H1 (cell line): Measurements from ENCODE around the gene COG3. TPM values are rescaled to one million over a fixed set of nuclear protein-coding genes. Genes with fewer than 3 reads are reported as not detected.

Experiments used
- CTCF ChIA-PET: fragments of 300-600 bp; sonication (Branson Sonifier 250); formaldehyde crosslinking; loops from one replicate; lab custom pipeline; 2021; ENCODE audit not compliant: partially characterized antibody; lab: Charles Lee
- POLR2A ChIA-PET: fragments of 300-600 bp; sonication (Branson Sonifier 250); formaldehyde crosslinking; loops from one replicate; lab custom pipeline; 2021; ENCODE audit warnings: inconsistent platforms; ENCODE audit not compliant: partially characterized antibody; lab: Charles Lee
- DNase-seq, 2 experiments: peaks; one replicate each; pipeline versions ENCODE4 v3.0.0 to v3.0.0-alpha.2; 2010 to 2022; ENCODE audit warnings: low spot score in 2 of 2, low read depth in 1 of 2, mixed read lengths in 1 of 2
- FAIRE-seq: peaks from 2 replicates; lab custom pipeline; 2011; peaks lifted over from hg19 to GRCh38; lab: Jason Lieb, UNC
- H2AFZ ChIP-seq: 2 replicates; pipeline ENCODE4 v1.8.1; 2012; ENCODE audit warnings: low read length, inconsistent platforms
- H2AK5ac ChIP-seq: 2 replicates; pipeline ENCODE4 v1.6.1; 2013; ENCODE audit warnings: low read depth, low read length
- H2BK120ac ChIP-seq: replicated peaks from 2 replicates; pipeline ENCODE3; 2013; ENCODE audit warnings: low read depth, low read length, inconsistent platforms
- H2BK12ac ChIP-seq: 2 replicates; pipeline ENCODE4 v1.6.1; 2013; ENCODE audit warnings: low read depth, low read length
- H2BK15ac ChIP-seq: 2 replicates; pipeline ENCODE4 v1.6.1; 2013; ENCODE audit warnings: low read length
- H2BK20ac ChIP-seq: 2 replicates; pipeline ENCODE4 v1.6.1; 2013; ENCODE audit warnings: low read length
- H2BK5ac ChIP-seq: 2 replicates; pipeline ENCODE4 v1.6.1; 2013; ENCODE audit warnings: low read depth, low read length
- H3K14ac ChIP-seq: 2 replicates; pipeline ENCODE4 v1.6.1; 2013; ENCODE audit warnings: inconsistent platforms; ENCODE audit not compliant: insufficient read length
- H3K18ac ChIP-seq: 2 replicates; pipeline ENCODE4 v1.6.1; 2013; ENCODE audit warnings: low read length; ENCODE audit errors: extremely low read depth
- H3K23ac ChIP-seq: 2 replicates; pipeline ENCODE4 v1.6.1; 2013; ENCODE audit warnings: inconsistent platforms; ENCODE audit not compliant: insufficient read length
- H3K23me2 ChIP-seq: 2 replicates; pipeline ENCODE4 v1.6.1; 2013; ENCODE audit warnings: low read depth, low read length
- H3K27ac ChIP-seq: 2 replicates; pipeline ENCODE4 v1.6.1; 2011; ENCODE audit warnings: low read depth, low read length, inconsistent platforms
- H3K27me3 ChIP-seq, 4 experiments: replicated peaks in 1 of 4; 1 replicate in 1 of 4; 2 replicates in 3 of 4; pipeline versions ENCODE4 v1.6.1 to v1.8.1; 2011 to 2013; ENCODE audit warnings: low read length in 3 of 4, mild to moderate bottlenecking in 3 of 4, inconsistent platforms in 2 of 4, mixed read lengths in 2 of 4, moderate library complexity in 1 of 4; ENCODE audit not compliant: control insufficient read depth in 3 of 4, insufficient read depth in 3 of 4; ENCODE audit errors: extremely low read depth in 1 of 4
- H3K36me3 ChIP-seq, 4 experiments: 2 replicates each; pipeline versions ENCODE4 v1.6.1 to v1.8.1; 2011 to 2013; ENCODE audit warnings: mild to moderate bottlenecking in 4 of 4, low read length in 3 of 4, moderate library complexity in 2 of 4, control low read depth in 1 of 4, inconsistent platforms in 1 of 4; ENCODE audit not compliant: insufficient read depth in 4 of 4, control insufficient read depth in 2 of 4
- H3K4ac ChIP-seq: replicated peaks from 2 replicates; pipeline ENCODE3; 2013; ENCODE audit warnings: low read length, low read depth, mixed read lengths, inconsistent platforms; ENCODE audit not compliant: insufficient read length
- H3K4me1 ChIP-seq, 4 experiments: replicated peaks in 1 of 4; 1 replicate in 1 of 4; 2 replicates in 3 of 4; pipeline versions ENCODE4 v1.6.1 to v1.8.1; 2011 to 2013; ENCODE audit warnings: low read length in 3 of 4, inconsistent platforms in 2 of 4, mixed read lengths in 1 of 4; ENCODE audit not compliant: insufficient read depth in 4 of 4, control insufficient read depth in 3 of 4
- H3K4me2 ChIP-seq, 2 experiments: 2 replicates each; pipeline versions ENCODE4 v1.6.1 to v1.8.1; 2011 to 2013; ENCODE audit warnings: low read depth in 2 of 2, low read length in 2 of 2, control low read depth in 1 of 2, inconsistent platforms in 1 of 2, mild to moderate bottlenecking in 1 of 2; ENCODE audit not compliant: insufficient read depth in 1 of 2
- H3K4me3 ChIP-seq, 4 experiments: fragments of 200-600, 300-600 bp in 1 of 4; sonication (generic), shearing (Covaris generic), sonication (Bioruptor Twin) in 1 of 4; 2 replicates each; pipeline versions ENCODE4 v1.5.1 to v1.8.1; 2011 to 2016; ENCODE audit warnings: low read length in 4 of 4, low read depth in 3 of 4, control low read depth in 2 of 4, inconsistent platforms in 2 of 4, mild to moderate bottlenecking in 2 of 4, mixed read lengths in 1 of 4, moderate library complexity in 1 of 4; ENCODE audit not compliant: insufficient read depth in 2 of 4; ENCODE audit errors: extremely low read depth in 1 of 4
- H3K56ac ChIP-seq: replicated peaks from 2 replicates; pipeline ENCODE3; 2013; ENCODE audit warnings: low read depth, mild to moderate bottlenecking, mixed read lengths, low read length, inconsistent platforms; ENCODE audit not compliant: insufficient read length
- H3K79me1 ChIP-seq: 2 replicates; pipeline ENCODE4 v1.6.1; 2013; ENCODE audit warnings: low read depth, low read length, control low read depth
- H3K79me2 ChIP-seq, 2 experiments: 2 replicates each; pipeline versions ENCODE4 v1.6.1 to v1.8.1; 2012 to 2013; ENCODE audit warnings: low read length in 2 of 2, mild to moderate bottlenecking in 2 of 2, inconsistent platforms in 1 of 2; ENCODE audit not compliant: insufficient read depth in 2 of 2, control insufficient read depth in 1 of 2
- H3K9ac ChIP-seq, 4 experiments: replicated peaks in 1 of 4; 1 replicate in 1 of 4; 2 replicates in 3 of 4; pipeline versions ENCODE4 v1.6.1 to v1.8.1; 2011 to 2013; ENCODE audit warnings: low read depth in 3 of 4, low read length in 3 of 4, control low read depth in 2 of 4, mild to moderate bottlenecking in 2 of 4, moderate library complexity in 2 of 4, inconsistent platforms in 1 of 4; ENCODE audit errors: extremely low read depth in 1 of 4
- H3K9me3 ChIP-seq, 2 experiments: 2 replicates each; pipeline versions ENCODE4 v1.6.1 to v1.8.1; 2012 to 2013; ENCODE audit warnings: mild to moderate bottlenecking in 2 of 2, moderate library complexity in 2 of 2, control low read depth in 1 of 2, inconsistent platforms in 1 of 2, low read depth in 1 of 2, low read length in 1 of 2, mixed read lengths in 1 of 2; ENCODE audit not compliant: insufficient read depth in 2 of 2
- H4K20me1 ChIP-seq, 2 experiments: replicated peaks in 1 of 2; 2 replicates each; pipeline versions ENCODE3 to v1.8.1; 2011 to 2013; ENCODE audit warnings: inconsistent platforms in 2 of 2, low read length in 2 of 2, mild to moderate bottlenecking in 1 of 2; ENCODE audit not compliant: insufficient read depth in 2 of 2, control insufficient read depth in 1 of 2
- H4K5ac ChIP-seq: 2 replicates; pipeline ENCODE4 v1.6.1; 2013; ENCODE audit warnings: low read length, low read depth, mixed read lengths, inconsistent platforms; ENCODE audit not compliant: insufficient read length
- H4K8ac ChIP-seq: 2 replicates; pipeline ENCODE4 v1.8.0; 2013; ENCODE audit warnings: mild to moderate bottlenecking, moderate library complexity, low read length, inconsistent platforms; ENCODE audit not compliant: insufficient read depth; ENCODE audit errors: extremely low read depth
- H4K91ac ChIP-seq: replicated peaks from 2 replicates; pipeline ENCODE3; 2013; ENCODE audit warnings: low read length, mixed read lengths, inconsistent platforms; ENCODE audit not compliant: insufficient read length
- ASH2L ChIP-seq: fragments of 200-600, 300-600 bp; sonication (generic); IDR thresholded peaks from one replicate; pipeline ENCODE4 v1.7.1; 2017; ENCODE audit warnings: low read length
- CBX8 ChIP-seq: fragments of 300-800, 300-1000 bp; sonication (generic); IDR thresholded peaks from 2 replicates; pipeline ENCODE4 v1.7.1; 2016; ENCODE audit warnings: low read depth, low read length, borderline replicate concordance
- HDAC6 ChIP-seq: IDR thresholded peaks from one replicate; pipeline ENCODE4 v1.7.1; 2012; ENCODE audit warnings: low read depth, mild to moderate bottlenecking, inconsistent platforms, low read length, moderate library complexity
- KDM5A ChIP-seq: fragments of 200-600 bp; IDR thresholded peaks from 2 replicates; pipeline ENCODE4 v1.7.1; 2012; ENCODE audit warnings: mild to moderate bottlenecking, low read length, inconsistent platforms, mixed read lengths
- NANOG ChIP-seq: IDR thresholded peaks from 2 replicates; pipeline ENCODE4 v1.6.1; 2011; ENCODE audit warnings: low read length, low read depth, mild to moderate bottlenecking, inconsistent platforms; ENCODE audit not compliant: insufficient read depth, poor library complexity, severe bottlenecking
- POLR2AphosphoS5 ChIP-seq: IDR thresholded peaks from 2 replicates; pipeline ENCODE4 v1.6.1; 2011; ENCODE audit warnings: low read depth, low read length
- RFX5 ChIP-seq: IDR thresholded peaks from 2 replicates; pipeline ENCODE4 v1.6.1; 2011; ENCODE audit warnings: low read depth, low read length, improper control_type of control experiment, borderline replicate concordance
- TAF1 ChIP-seq: IDR thresholded peaks from 2 replicates; pipeline ENCODE4 v1.6.1; 2011; ENCODE audit warnings: mild to moderate bottlenecking, low read depth, low read length
- TCF12 ChIP-seq: IDR thresholded peaks from 2 replicates; pipeline ENCODE4 v1.6.1; 2011; ENCODE audit warnings: low read depth, mild to moderate bottlenecking, low read length
- YY1 ChIP-seq: IDR thresholded peaks from 2 replicates; pipeline ENCODE4 v1.6.1; 2011; ENCODE audit warnings: low read depth, mild to moderate bottlenecking, low read length
- WGBS, 2 experiments: shearing (Covaris generic) in 1 of 2; methylation state at CpG; one replicate each; pipeline versions ENCODE4 v1.1.6 to v1.1.7; 2013 to 2015; ENCODE audit warnings: low lambda C conversion rate in 2 of 2, mixed read lengths in 2 of 2, inconsistent platforms in 1 of 2, low coverage in 1 of 2, missing lambda C conversion rate in 1 of 2; ENCODE audit not compliant: insufficient replicate concordance in 2 of 2, insufficient coverage in 1 of 2, insufficient read length in 1 of 2; ENCODE audit errors: extremely low coverage in 1 of 2, missing lambda C conversion rate in 1 of 2; 5-methylcytosine and 5-hydroxymethylcytosine counted together
- polyA plus RNA-seq, 7 experiments: library from polyadenylated mRNA; depleted of rRNA in 3 of 7; stranded (reverse) in 5 of 7; unstranded in 2 of 7; fragments of >200 nt in 5 of 7; fragments of 200-250 nt in 2 of 7; gene quantifications; 1 replicate in 5 of 7; 2 replicates in 1 of 7; 4 replicates in 1 of 7; pipeline versions ENCODE4 v1.2.1 to v1.2.3, GENCODE V29; 2011 to 2013; ENCODE audit warnings: missing spikeins in 2 of 7, mixed read lengths in 2 of 7
- total RNA-seq: library from RNA; stranded (reverse); fragmentation: NEBNext Ultra II Directional; extraction: Animal tissue kit (Norgen Biotek cat#: 25700); gene quantifications from 2 replicates; pipeline ENCODE4 v1.2.1, GENCODE V29; 2021
- TF ChIP-seq, protein P1 (sequence below), 3 experiments: IDR thresholded peaks; 1 replicate in 2 of 3; 2 replicates in 1 of 3; pipeline versions ENCODE4 v1.5.1 to v1.6.1; 2011; ENCODE audit warnings: low read length in 3 of 3, mild to moderate bottlenecking in 3 of 3, inconsistent platforms in 2 of 3, low read depth in 1 of 3, moderate library complexity in 1 of 3; ENCODE audit not compliant: insufficient read depth in 1 of 3; ENCODE audit errors: control extremely low read depth in 1 of 3

Gene COG3
- total and polyA plus RNA-seq, 2 of the 8 experiments (the other 6 are each of a cell fraction or from before 2014, with no cell fraction given): 12.7 to 13.5 TPM

DNA sequence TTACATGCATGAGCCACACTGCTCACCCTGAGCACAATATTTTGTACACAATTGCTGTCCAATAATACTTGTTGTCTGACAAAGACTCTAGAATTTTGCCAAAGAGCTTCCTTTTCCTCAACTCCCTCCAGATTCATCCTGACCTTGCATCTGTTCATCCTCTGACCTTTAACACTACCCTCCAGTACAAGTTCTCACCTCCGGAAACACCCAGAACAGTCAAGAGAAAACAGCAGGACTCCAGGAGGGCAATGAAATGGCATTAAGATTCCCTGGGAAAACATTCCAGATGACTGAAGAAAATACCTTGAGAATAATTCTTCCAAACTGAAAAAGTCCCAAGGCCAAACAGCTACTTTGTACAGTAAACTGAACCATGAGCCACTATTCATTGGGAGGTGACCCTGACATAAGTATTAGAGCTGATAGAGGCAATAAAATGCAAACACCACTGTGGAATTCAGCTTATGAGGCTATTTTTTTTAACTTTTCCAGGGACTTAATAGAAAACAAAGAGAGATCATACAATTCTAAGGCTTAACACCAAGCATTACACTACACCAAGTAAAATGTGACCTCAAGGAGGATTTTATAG is 15.7 kb upstream of the COG3 start:
- Histone ChIP-seq H3K23ac (no peak overlapping the region), H3K27ac (no peak overlapping the region), H4K91ac (no peak overlapping the region), H4K5ac (no peak overlapping the region), H2BK20ac (no peak overlapping the region), H3K56ac (no peak overlapping the region), H3K4ac (no peak overlapping the region), H3K18ac (no peak overlapping the region), H3K4me2 (no peak overlapping the region), H4K8ac (no peak overlapping the region), H3K36me3 (no peaks in the 10 kb centered on the region), H3K4me1 (no peaks in the 10 kb centered on the region), H2AK5ac (no peak overlapping the region), H3K23me2 (no peaks in the 10 kb centered on the region), H2BK15ac (no peak overlapping the region), H3K14ac (no peak overlapping the region), H3K79me2 (no peaks in the 10 kb centered on the region), H3K9me3 (no peaks in the 10 kb centered on the region), H3K4me3 (no peak overlapping the region), H2BK5ac (no peak overlapping the region), H4K20me1 (no peaks in the 10 kb centered on the region), H2AFZ (no peak overlapping the region), H3K27me3 (no peaks in the 10 kb centered on the region), H2BK12ac (no peak overlapping the region), H3K79me1 (no peaks in the 10 kb centered on the region), H3K9ac (no peak overlapping the region), H2BK120ac (no peak overlapping the region)
- CTCF ChIA-PET: interaction anchor here (0.9 to 2.0 kb wide), 5 partner anchors 16 to 78 kb away, joined by 3 to 6 read pairs (median 4); no protein-coding TSS in a partner anchor
- POLR2A ChIA-PET: interaction anchor here (1.9 to 2.2 kb wide), 2 partner anchors 16 to 108 kb away, joined by 7 to 8 read pairs; partner anchors contain the start of genes COG3 and TPT1
- FAIRE-seq (no peak), DNase-seq (no peak)
- WGBS, 2 experiments: 88% methylated on average over 1 of the region's 1 CpG; no CpG with 5 or more reads in 1 of the 2 experiments
- TF ChIP-seq POLR2AphosphoS5: no peak
- no peak for TF ChIP-seq KDM5A
- no peak for TF ChIP-seq CBX8
- no peak for TF ChIP-seq YY1
- TF ChIP-seq, protein P1, sequence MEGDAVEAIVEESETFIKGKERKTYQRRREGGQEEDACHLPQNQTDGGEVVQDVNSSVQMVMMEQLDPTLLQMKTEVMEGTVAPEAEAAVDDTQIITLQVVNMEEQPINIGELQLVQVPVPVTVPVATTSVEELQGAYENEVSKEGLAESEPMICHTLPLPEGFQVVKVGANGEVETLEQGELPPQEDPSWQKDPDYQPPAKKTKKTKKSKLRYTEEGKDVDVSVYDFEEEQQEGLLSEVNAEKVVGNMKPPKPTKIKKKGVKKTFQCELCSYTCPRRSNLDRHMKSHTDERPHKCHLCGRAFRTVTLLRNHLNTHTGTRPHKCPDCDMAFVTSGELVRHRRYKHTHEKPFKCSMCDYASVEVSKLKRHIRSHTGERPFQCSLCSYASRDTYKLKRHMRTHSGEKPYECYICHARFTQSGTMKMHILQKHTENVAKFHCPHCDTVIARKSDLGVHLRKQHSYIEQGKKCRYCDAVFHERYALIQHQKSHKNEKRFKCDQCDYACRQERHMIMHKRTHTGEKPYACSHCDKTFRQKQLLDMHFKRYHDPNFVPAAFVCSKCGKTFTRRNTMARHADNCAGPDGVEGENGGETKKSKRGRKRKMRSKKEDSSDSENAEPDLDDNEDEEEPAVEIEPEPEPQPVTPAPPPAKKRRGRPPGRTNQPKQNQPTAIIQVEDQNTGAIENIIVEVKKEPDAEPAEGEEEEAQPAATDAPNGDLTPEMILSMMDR (IDR thresholded peaks at IDR 0.05; ENCODE audit: control extremely low read depth in 1 of 3, insufficient read depth in 1 of 3, low read depth in 1 of 3, low read length in 3 of 3): no peak
- no peak for TF ChIP-seq RFX5
- no peak for TF ChIP-seq HDAC6
- TF ChIP-seq TCF12: no peak
- no peak for TF ChIP-seq TAF1
- no peak for TF ChIP-seq NANOG
- no peak for TF ChIP-seq ASH2L
